GM12878 (cell line): ENCODE measurements around the gene CDH1. TPM values are rescaled to one million over a fixed set of nuclear protein-coding genes. Genes with fewer than 3 reads are reported as not detected.

Experiments
- CHD4 ChIP-seq: fragments of 200-600 bp; sonication (generic); IDR thresholded peaks from 2 replicates; pipeline ENCODE4 v1.6.1; 2016; ENCODE audit warnings: mild to moderate bottlenecking
- CTCF ChIP-seq, 3 experiments: IDR thresholded peaks in 2 of 3; conservative IDR thresholded peaks in 1 of 3; 2 replicates each; pipeline ENCODE4 v1.5.1; 2011; ENCODE audit warnings: low read depth in 3 of 3, low read length in 3 of 3, mild to moderate bottlenecking in 3 of 3, control low read depth in 2 of 3, moderate library complexity in 2 of 3, inconsistent platforms in 1 of 3, mixed read lengths in 1 of 3; ENCODE audit not compliant: control insufficient read depth in 2 of 3, insufficient read depth in 1 of 3; ENCODE audit errors: extremely low read depth in 1 of 3
- E2F4 ChIP-seq: IDR thresholded peaks from 2 replicates; pipeline ENCODE4 v1.6.1; 2012; ENCODE audit warnings: low read depth, low read length, improper control_type of control experiment
- ELK1 ChIP-seq: IDR thresholded peaks from 2 replicates; pipeline ENCODE4 v1.6.1; 2012; ENCODE audit warnings: low read depth, low read length, improper control_type of control experiment
- FOS ChIP-seq: IDR thresholded peaks from 3 replicates; pipeline ENCODE4 v1.6.1; 2011; ENCODE audit warnings: borderline replicate concordance; ENCODE audit not compliant: insufficient read length; ENCODE audit errors: extremely low read depth
- HDGF ChIP-seq: fragments of 450-650 bp; IDR thresholded peaks from 2 replicates; pipeline ENCODE4 v1.6.1; 2016; ENCODE audit warnings: antibody characterized with exemption
- MTA2 ChIP-seq: fragments of 450-650 bp; IDR thresholded peaks from 2 replicates; pipeline ENCODE4 v1.6.1; 2016; ENCODE audit warnings: low read depth, mild to moderate bottlenecking, moderate library complexity
- NFYB ChIP-seq: IDR thresholded peaks from 2 replicates; pipeline ENCODE4 v1.6.1; 2011; ENCODE audit warnings: low read depth, mild to moderate bottlenecking, low read length, improper control_type of control experiment, moderate library complexity; ENCODE audit not compliant: insufficient read depth
- PAX5 ChIP-seq: IDR thresholded peaks from 2 replicates; pipeline ENCODE4 v1.6.1; 2011; ENCODE audit warnings: low read depth, low read length, borderline replicate concordance
- PAX8 ChIP-seq: fragments of 450-650 bp; IDR thresholded peaks from 2 replicates; pipeline ENCODE4 v1.6.1; 2017; ENCODE audit warnings: mild to moderate bottlenecking, moderate library complexity
- PML ChIP-seq: IDR thresholded peaks from 2 replicates; pipeline ENCODE4 v1.6.1; 2012; ENCODE audit warnings: low read length, inconsistent platforms
- POLR2AphosphoS2 ChIP-seq: IDR thresholded peaks from 2 replicates; pipeline ENCODE4 v1.6.1; 2011; ENCODE audit warnings: low read depth, mild to moderate bottlenecking, low read length, improper control_type of control experiment, moderate library complexity
- RB1 ChIP-seq: fragments of 450-650 bp; formaldehyde crosslinking; IDR thresholded peaks from 2 replicates; pipeline ENCODE4 v1.6.1; 2017; ENCODE audit warnings: mild to moderate bottlenecking, borderline replicate concordance
- RUNX3 ChIP-seq: IDR thresholded peaks from 2 replicates; pipeline ENCODE4 v1.6.1; 2012; ENCODE audit warnings: low read length, inconsistent platforms
- SIN3A ChIP-seq: IDR thresholded peaks from 2 replicates; pipeline ENCODE4 v1.6.1; 2012; ENCODE audit warnings: low read depth, low read length, improper control_type of control experiment
- SRF ChIP-seq, 2 experiments: IDR thresholded peaks; 2 replicates each; pipeline ENCODE4 v1.6.1; 2011; ENCODE audit warnings: low read depth in 2 of 2, low read length in 2 of 2, mild to moderate bottlenecking in 1 of 2, moderate library complexity in 1 of 2
- TAF1 ChIP-seq: IDR thresholded peaks from 2 replicates; pipeline ENCODE4 v1.6.1; 2011; ENCODE audit warnings: mild to moderate bottlenecking, low read depth, low read length, borderline replicate concordance
- TCF3 ChIP-seq: IDR thresholded peaks from 2 replicates; pipeline ENCODE4 v1.6.1; 2012; ENCODE audit warnings: low read depth, mild to moderate bottlenecking, low read length, borderline replicate concordance; ENCODE audit not compliant: insufficient read depth
- USF1 ChIP-seq: IDR thresholded peaks from 2 replicates; pipeline ENCODE4 v1.6.1; 2011; ENCODE audit warnings: borderline replicate concordance, low read depth, mild to moderate bottlenecking, moderate library complexity, mixed read lengths, low read length; ENCODE audit not compliant: insufficient read depth; ENCODE audit errors: extremely low read length
- ZNF592 ChIP-seq: fragments of 450-650 bp; IDR thresholded peaks from 2 replicates; pipeline ENCODE4 v1.6.1; 2017; ENCODE audit warnings: mild to moderate bottlenecking, moderate library complexity
- polyA plus RNA-seq, 11 experiments: library from polyadenylated mRNA; depleted of rRNA in 4 of 11; unstranded in 6 of 11; stranded (reverse) in 5 of 11; fragments of >200 nt; fragmentation: Nextera tagmentation in 4 of 11; fragmentation: Illumina TruSeq in 1 of 11; extraction: Ambion mirVana in 4 of 11; extraction: Trizol in 1 of 11; gene quantifications; 1 replicate in 1 of 11; 2 replicates in 10 of 11; pipeline versions ENCODE4 v1.2.1 to v1.2.3, GENCODE V29; 2011 to 2016; ENCODE audit warnings: inconsistent platforms in 2 of 11, missing spikeins in 2 of 11, low read depth in 1 of 11
- total RNA-seq, 4 experiments: library from RNA; depleted of rRNA in 3 of 4; stranded (reverse); fragments of >200 nt in 3 of 4; fragmentation: Illumina TruSeq in 1 of 4; extraction: Trizol in 1 of 4; gene quantifications; 2 replicates each; pipeline versions ENCODE4 v1.2.1 to v1.2.3, GENCODE V29; 2013 to 2021

CDH1 gene
- total and polyA plus RNA-seq, 10 of the 15 experiments (the other 5 are each of a cell fraction or from before 2014, with no cell fraction given): 2.2 to 30.6 (median 17.7) TPM

GRCh38 chr16:68719993-68720489 is 17.1 kb upstream of the CDH1 start (continued):
- TF ChIP-seq PAX8 (no peak), TCF3 (peak; percentile 74; the same call in 1 of the 2 replicates), HDGF (0 out of 2 replicates have a peak, but pooled peaks have one; percentile 29), RUNX3 (peak; percentile 72), NFYB (no peak), MTA2 (peak; percentile 63), SRF (IDR thresholded peaks at IDR 0.05; ENCODE audit: low read depth in 2 of 2, low read length in 2 of 2) (no peak), PML (no peak), TAF1 (no peak), ZNF592 (no peak), RB1 (no peak), POLR2AphosphoS2 (no peak), SIN3A (no peak), E2F4 (no peak), CTCF (IDR thresholded peaks at IDR 0.05 in 2 of 3, conservative IDR thresholded peaks at IDR 0.05 in 1 of 3; ENCODE audit: control insufficient read depth in 2 of 3, extremely low read depth in 1 of 3, insufficient read depth in 1 of 3, low read depth in 3 of 3, low read length in 3 of 3) (no peak), ELK1 (no peak), PAX5 (0 out of 2 replicates have a peak, but pooled peaks have one; percentile 2), USF1 (no peak), CHD4 (no peak), FOS (no peak)
